ENCODE data around the gene CLEC4C.
"Not testable (repeated sequence)": the region's sequence is repeated elsewhere in the genome, so short reads cannot be mapped to it uniquely, and the experiment has no call there.

The CLEC4C gene, protein sequence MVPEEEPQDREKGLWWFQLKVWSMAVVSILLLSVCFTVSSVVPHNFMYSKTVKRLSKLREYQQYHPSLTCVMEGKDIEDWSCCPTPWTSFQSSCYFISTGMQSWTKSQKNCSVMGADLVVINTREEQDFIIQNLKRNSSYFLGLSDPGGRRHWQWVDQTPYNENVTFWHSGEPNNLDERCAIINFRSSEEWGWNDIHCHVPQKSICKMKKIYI

DNA sequence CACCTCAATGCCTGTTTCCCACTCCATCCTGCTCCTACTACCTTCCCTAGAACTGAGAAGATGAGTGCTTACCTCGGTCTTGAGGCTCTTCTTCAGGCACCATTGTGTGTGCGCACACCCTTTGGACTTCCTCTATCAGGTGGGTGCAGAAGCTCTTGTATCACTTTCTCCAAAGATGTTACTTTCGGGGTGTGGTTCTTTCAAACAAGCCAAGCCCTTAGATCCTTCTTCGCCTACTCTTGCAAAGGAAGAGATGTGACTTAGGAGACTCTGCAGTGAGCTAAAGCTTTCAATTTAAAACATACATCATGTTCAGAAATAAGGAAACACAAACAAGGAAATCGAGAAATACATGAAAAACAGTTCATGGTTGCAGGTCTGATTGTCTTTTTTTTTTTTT lies at the start of gene CLEC4C:
Gene CLEC4C (minus strand): TSS at position 130 of the 400 bp plus-strand sequence. CDS start 27 bp downstream, at position 103.
- DNase-seq, result no peak

DNA sequence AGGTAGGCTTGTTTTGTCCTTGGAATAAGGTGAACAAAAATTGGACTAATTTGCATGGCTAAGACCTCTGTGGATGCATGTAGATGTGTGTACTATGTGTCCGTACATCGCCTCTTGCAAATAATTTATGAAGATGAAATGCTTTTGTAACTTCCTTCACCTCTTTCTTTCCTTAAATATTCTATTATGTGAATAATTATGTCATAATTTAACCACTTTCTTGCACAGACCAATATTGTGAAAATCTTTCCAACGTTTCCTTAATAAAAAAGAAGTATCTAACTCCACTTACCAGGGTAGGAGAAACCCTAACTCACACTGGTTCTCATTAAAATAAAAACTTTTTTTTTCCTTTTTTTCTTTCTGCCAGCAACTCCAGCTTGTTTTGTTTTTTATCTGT lies 46.0 kb upstream of the CLEC4C start:
- no peak for DNase-seq

DNA sequence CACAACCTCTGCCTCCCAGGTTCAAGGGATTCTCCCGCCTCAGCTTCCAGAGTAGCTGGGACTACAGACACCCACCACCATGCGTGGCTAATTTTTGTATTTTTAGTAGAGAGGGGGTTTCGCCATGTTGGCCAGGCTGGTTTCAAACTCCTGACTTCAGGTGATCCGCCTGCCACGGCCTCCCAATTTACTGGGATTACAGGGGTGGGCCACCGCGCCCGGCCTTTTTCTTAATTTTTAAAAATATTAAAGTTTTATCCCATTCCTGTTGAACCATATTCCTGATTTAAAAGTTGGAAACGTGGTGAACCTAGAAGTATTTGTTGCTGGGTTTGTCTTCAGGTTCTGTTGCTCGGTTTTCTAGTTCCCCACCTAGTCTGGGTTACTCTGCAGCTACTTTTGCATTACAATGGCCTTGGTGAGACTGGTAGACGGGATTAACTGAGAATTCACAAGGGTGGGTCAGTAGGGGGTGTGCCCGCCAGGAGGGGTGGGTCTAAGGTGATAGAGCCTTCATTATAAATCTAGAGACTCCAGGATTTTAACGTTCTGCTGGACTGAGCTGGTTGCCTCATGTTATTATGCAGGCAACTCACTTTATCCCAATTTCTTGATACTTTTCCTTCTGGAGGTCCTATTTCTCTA lies 41.8 kb upstream of the CLEC4C start, which contains the start of gene NANOG:
Gene NANOG (plus strand): TSS at position 519 of the 645 bp plus-strand sequence. CDS start 213 bp downstream, outside the sequence.
- not testable (repeated sequence) for DNase-seq

DNA sequence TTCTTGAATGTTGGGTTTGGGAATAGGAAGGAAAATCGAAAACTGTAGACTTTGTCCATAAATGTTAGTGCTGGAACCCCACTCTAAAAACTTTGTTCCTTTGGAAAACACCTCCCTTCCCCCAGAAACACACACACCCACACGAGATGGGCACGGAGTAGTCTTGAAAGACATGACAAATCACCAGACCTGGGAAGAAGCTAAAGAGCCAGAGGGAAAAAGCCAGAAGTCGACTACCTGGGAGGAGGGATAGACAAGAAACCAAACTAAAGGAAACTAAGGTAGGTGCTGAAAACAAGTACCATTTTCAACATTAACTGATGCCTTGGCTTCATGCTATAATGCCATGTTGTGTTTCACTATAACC lies 41.1 kb upstream of the CLEC4C start:
- no peak for DNase-seq

- no peak for DNase-seq
Observed at GRCh38 chr12:7787574-7788293, 40.6 kb upstream of the CLEC4C start.

DNA sequence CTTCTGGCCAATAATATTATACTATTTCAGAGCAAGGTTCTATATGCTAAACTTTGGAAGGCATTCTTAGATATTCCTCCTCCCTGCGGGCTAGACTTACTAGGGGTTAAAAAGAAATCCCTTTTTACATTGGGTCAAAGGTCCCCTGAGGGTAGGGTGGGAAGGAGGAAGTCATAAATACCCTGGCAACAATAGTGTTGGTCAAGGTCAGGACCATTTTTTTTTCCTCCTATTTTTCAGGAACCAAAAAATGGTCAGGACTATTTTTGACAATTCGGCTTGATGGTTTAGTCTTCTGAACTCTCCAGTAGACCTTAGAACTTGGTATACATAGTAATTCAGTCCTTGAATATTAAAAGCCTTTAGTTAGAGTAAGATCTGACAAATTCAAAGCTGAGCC lies 37.5 kb upstream of the CLEC4C start:
- no peak for DNase-seq

DNA sequence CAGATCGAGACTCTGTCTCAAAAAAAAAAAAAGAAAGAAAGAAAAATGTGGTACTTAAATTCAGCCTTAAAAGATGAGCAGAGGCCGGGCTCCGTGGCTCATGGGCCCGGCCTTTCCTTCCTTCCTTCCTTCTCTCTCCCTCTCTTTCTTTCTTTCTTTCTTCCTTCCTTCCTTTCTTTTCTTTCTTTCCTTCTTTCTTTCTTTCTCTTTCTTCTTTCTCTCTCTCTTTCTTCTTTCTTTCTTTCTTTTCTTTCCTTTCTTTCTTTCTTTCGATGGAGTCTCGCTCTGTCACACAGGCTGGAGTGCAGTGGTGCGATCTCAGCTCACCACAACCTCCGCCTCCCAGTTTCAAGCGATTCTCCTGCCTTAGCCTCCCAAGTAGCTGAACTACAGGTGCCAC lies 36.3 kb upstream of the CLEC4C start:
- DNase-seq, result not testable (repeated sequence)

GRCh38 chr12:7782055-7782454 lies 34.9 kb upstream of the CLEC4C start:
- DNase-seq, result no peak

GRCh38 chr12:7781274-7781673 lies 34.1 kb upstream of the CLEC4C start:
- DNase-seq, result no peak

- DNase-seq, result no peak
Observed at GRCh38 chr12:7769999-7770398, 22.8 kb upstream of the CLEC4C start.

- DNase-seq, result no peak
Observed at GRCh38 chr12:7758766-7759140, 11.6 kb upstream of the CLEC4C start.

- DNase-seq, result no peak
Observed at GRCh38 chr12:7756993-7757392, 9.8 kb upstream of the CLEC4C start.

GRCh38 chr12:7755668-7756067 lies 8.5 kb upstream of the CLEC4C start:
- not testable (repeated sequence) for DNase-seq

GRCh38 chr12:7751941-7752922 lies 5.1 kb upstream of the CLEC4C start:
- DNase-seq, result not testable (repeated sequence)

DNA sequence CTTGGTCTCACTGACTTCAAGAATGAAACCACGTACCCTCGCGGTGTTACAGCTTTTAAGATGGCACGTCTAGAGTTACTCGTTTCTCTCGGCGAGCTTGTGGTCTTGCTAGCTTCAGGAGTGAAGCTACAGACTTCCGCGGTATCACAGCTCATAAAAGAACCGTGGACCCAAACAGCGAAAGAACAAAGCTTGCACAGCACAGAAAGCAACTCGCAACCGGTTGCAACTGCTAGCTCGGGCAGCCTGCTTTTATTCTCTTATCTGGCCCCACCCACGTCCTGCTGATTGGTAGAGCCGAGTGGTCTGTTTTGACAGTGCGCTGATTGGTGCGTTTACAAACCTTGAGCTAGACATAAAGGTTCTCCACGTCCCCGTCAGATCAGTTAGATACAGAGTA lies 4.2 kb upstream of the CLEC4C start:
- no peak for DNase-seq

DNA sequence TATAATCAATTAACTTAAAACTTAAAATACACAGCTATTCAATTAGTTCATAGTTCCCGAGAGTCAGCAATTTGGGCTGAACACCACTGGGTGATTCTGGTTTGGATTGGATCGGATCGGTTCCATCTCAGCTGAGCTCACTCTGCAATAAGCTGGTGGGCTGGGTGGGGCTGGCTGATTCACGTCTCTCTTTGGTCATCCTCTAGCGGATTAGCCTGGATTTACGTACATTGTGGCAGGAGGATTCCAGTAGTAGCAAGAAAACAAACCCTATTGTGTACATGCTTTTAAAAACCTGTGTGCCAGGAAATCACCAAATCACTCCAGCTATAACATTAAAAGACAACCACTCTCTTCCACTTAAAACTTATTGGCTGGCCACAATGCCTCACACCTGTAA lies 3.2 kb upstream of the CLEC4C start:
- no peak for DNase-seq

- DNase-seq, result no peak
Observed at GRCh38 chr12:7749442-7749841, 2.3 kb upstream of the CLEC4C start.

GRCh38 chr12:7748852-7749251 lies 1.7 kb upstream of the CLEC4C start:
- no peak for DNase-seq

GRCh38 chr12:7732993-7733392 lies 14.2 kb downstream of the CLEC4C start:
- DNase-seq, result no peak

DNA sequence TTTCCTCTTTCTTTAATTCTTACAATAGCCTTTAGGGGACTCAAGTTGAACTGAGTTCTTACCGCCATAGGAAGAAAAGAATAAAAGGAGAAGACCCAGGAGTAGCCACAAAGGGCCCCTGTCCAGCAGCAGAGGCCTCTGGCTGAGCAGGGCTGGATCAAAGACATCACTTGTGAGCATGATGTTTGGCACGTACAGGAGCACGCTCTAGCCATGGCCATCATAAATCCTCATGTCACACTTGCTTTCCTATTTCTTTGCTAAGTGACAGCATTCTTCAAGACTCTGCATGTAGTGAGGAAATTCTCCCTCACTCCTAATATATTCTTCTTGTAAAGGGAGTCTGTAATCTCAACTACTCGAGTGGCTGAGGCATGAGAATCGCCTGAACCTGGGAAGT lies 15.7 kb downstream of the CLEC4C start:
- no peak for DNase-seq

- DNase-seq, result not testable (repeated sequence)
Observed at GRCh38 chr12:7730984-7731383, 16.2 kb downstream of the CLEC4C start.

DNA sequence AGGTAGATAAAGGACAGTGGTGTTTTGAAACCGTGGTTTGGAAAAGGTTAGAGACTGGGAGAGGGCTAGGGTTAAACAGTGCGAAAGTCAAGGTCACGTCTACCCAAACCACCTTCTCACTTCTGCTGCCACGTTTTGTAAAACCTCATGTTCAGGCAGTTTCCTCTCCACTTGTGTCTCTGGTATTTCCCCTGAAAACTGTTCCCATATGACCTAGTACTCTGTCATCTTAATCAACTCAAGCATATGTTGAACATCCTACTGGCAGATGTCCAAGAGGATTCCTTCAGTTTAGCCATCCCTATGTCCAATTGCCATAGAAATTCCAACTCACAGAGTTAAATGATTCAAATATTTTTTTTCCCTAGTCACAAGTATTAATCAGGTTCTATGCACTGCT lies 17.4 kb downstream of the CLEC4C start:
- DNase-seq, result no peak

DNA sequence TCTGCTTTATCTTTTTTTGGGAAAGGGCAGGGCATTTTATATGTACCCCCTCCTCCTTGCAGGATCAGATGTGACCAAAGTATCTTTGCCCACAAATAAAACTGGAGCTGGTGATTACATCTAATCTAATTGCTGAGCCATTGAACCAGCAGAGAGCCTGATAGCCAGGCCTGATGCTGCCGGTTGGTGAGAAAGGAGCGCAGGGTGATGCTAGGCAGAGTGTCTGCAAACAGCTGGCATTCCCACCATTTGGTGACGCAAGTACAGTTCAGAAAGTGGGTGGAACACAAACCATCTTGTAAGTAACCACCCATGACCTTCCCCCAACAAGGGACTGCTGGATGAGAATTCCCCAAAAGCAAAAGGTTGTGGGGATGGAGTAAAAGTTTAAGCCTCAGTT lies 23.2 kb downstream of the CLEC4C start:
- DNase-seq, result no peak
